ENCODE data around the gene RHEBL1. TPM values are rescaled to one million over a fixed set of nuclear protein-coding genes. Genes with fewer than 3 reads are reported as not detected.

Gene RHEBL1
- total RNA-seq: 0.26 and 0.53 TPM in 2 replicates

- Histone ChIP-seq H3K4me3 (ENCODE audit: low read depth, low read length) (peak within 1 kb of the TSS; percentile 49), H3K36me3 (ENCODE audit: control insufficient read depth, insufficient read depth, low read length) (no peaks in the 10 kb centered on the region), H3K27me3 (ENCODE audit: control insufficient read depth, insufficient read depth, low read length) (no peaks in the 10 kb centered on the region)
- FAIRE-seq (no peak), DNase-seq (ENCODE audit: low read depth) (peak; percentile 87)
- TF ChIP-seq, protein P1, sequence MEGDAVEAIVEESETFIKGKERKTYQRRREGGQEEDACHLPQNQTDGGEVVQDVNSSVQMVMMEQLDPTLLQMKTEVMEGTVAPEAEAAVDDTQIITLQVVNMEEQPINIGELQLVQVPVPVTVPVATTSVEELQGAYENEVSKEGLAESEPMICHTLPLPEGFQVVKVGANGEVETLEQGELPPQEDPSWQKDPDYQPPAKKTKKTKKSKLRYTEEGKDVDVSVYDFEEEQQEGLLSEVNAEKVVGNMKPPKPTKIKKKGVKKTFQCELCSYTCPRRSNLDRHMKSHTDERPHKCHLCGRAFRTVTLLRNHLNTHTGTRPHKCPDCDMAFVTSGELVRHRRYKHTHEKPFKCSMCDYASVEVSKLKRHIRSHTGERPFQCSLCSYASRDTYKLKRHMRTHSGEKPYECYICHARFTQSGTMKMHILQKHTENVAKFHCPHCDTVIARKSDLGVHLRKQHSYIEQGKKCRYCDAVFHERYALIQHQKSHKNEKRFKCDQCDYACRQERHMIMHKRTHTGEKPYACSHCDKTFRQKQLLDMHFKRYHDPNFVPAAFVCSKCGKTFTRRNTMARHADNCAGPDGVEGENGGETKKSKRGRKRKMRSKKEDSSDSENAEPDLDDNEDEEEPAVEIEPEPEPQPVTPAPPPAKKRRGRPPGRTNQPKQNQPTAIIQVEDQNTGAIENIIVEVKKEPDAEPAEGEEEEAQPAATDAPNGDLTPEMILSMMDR (IDR thresholded peaks at IDR 0.05; ENCODE audit: insufficient read depth, low read length, severe bottlenecking): peak; percentile 21
These were observed at the start of gene RHEBL1 for GRCh38 chr12:49069507-49070346. Gene RHEBL1, minus strand, starts transcription at chr12:49069979. Its CDS starts 194 bp downstream, at chr12:49069785.

DNA sequence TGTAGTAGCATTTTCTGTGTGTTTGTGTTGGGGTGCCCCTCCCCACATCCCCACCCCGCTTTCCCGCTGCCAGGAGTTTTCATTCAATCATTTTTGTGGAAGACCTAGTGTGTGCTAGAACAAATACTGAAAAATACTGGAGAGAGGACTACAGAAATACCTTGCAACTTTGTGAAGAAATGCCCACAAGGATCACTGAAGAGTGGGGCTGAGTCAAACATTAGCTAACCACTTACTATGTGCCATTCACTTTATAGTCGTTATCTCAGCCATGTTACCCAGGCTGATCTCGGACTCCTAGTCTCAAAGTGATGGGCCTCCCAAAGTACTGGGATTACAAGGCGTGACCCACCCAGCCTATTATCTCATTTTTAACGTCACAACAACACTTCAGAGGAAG is 41.4 kb upstream of the RHEBL1 start:
- Histone ChIP-seq H3K27me3 (ENCODE audit: control insufficient read depth, insufficient read depth, low read length) (no peaks in the 10 kb centered on the region), H3K4me3 (ENCODE audit: low read depth, low read length) (peak overlapping the region; percentile 96), H3K36me3 (ENCODE audit: control insufficient read depth, insufficient read depth, low read length) (no peaks in the 10 kb centered on the region)
- no peak for FAIRE-seq
- DNase-seq (ENCODE audit: low read depth): no peak
- TF ChIP-seq, protein P1 (IDR thresholded peaks at IDR 0.05; ENCODE audit: insufficient read depth, low read length, severe bottlenecking): no peak

GRCh38 chr12:49110464-49111155 is 40.8 kb upstream of the RHEBL1 start, which contains the start of gene LMBR1L:
Gene LMBR1L, minus strand, starts transcription at chr12:49110847. Its CDS starts 292 bp downstream, at chr12:49110555.
- DNase-seq (ENCODE audit: low read depth): peak; percentile 95
- no peak for FAIRE-seq
- no peaks in the 10 kb centered on the region for H3K36me3 ChIP-seq (ENCODE audit: control insufficient read depth, insufficient read depth, low read length)
- no peaks in the 10 kb centered on the region for H3K27me3 ChIP-seq (ENCODE audit: control insufficient read depth, insufficient read depth, low read length)
- TF ChIP-seq, protein P1 (IDR thresholded peaks at IDR 0.05; ENCODE audit: insufficient read depth, low read length, severe bottlenecking): peak; percentile 35
- peak within 1 kb of the TSS; percentile 96 for H3K4me3 ChIP-seq (ENCODE audit: low read depth, low read length)

- DNase-seq (ENCODE audit: low read depth) (no peak), FAIRE-seq (no peak)
- H3K4me3 ChIP-seq (ENCODE audit: low read depth, low read length): peak overlapping the region; percentile 96
- TF ChIP-seq, protein P1 (IDR thresholded peaks at IDR 0.05; ENCODE audit: insufficient read depth, low read length, severe bottlenecking): no peak
- H3K27me3 ChIP-seq (ENCODE audit: control insufficient read depth, insufficient read depth, low read length): no peaks in the 10 kb centered on the region
- peaks cover 3% of the 10 kb centered on the region for H3K36me3 ChIP-seq (ENCODE audit: control insufficient read depth, insufficient read depth, low read length)
These were observed 40.1 kb upstream of the RHEBL1 start for GRCh38 chr12:49109641-49110463.

- Histone ChIP-seq H3K36me3 (ENCODE audit: control insufficient read depth, insufficient read depth, low read length) (peaks cover 6% of the 10 kb centered on the region), H3K4me3 (ENCODE audit: low read depth, low read length) (no peak overlapping the region), H3K27me3 (ENCODE audit: control insufficient read depth, insufficient read depth, low read length) (no peaks in the 10 kb centered on the region)
- no peak for DNase-seq (ENCODE audit: low read depth)
- no peak for FAIRE-seq
- TF ChIP-seq, protein P1 (IDR thresholded peaks at IDR 0.05; ENCODE audit: insufficient read depth, low read length, severe bottlenecking): no peak
These were observed 39.2 kb upstream of the RHEBL1 start for GRCh38 chr12:49108958-49109404.
